ENCODE data around the gene APBB3.
"Not testable (repeated sequence)": the region's sequence is repeated elsewhere in the genome, so short reads cannot be mapped to it uniquely, and the experiment has no call there.

APBB3 gene

GRCh38 chr5:140564196-140565023 is at the start of gene APBB3, which contains the start of gene SLC35A4:
TSS of gene APBB3 (minus strand) at chr5:140564598. CDS start at chr5:140564245, 353 bp downstream.
TSS of gene SLC35A4 (plus strand) at chr5:140564828. CDS start at chr5:140567170, 2,342 bp downstream.
- peak; percentile 97 for DNase-seq

- no peak for DNase-seq
Observed at GRCh38 chr5:140611020-140611521, 46.7 kb upstream of the APBB3 start.

- no peak for DNase-seq
Observed at GRCh38 chr5:140609126-140609525, 44.7 kb upstream of the APBB3 start.

- no peak for DNase-seq
Observed at GRCh38 chr5:140608722-140609121, 44.3 kb upstream of the APBB3 start.

GRCh38 chr5:140607031-140607430 is 42.6 kb upstream of the APBB3 start:
- DNase-seq, result no peak

- DNase-seq, result no peak
Observed at GRCh38 chr5:140605879-140606278, 41.5 kb upstream of the APBB3 start.

GRCh38 chr5:140603734-140604133 is 39.3 kb upstream of the APBB3 start:
- DNase-seq, result no peak

- not testable (repeated sequence) for DNase-seq
Observed at GRCh38 chr5:140603446-140603698, 39.0 kb upstream of the APBB3 start.

GRCh38 chr5:140602147-140602546 is 37.7 kb upstream of the APBB3 start:
- DNase-seq, result no peak

- DNase-seq, result no peak
Observed at GRCh38 chr5:140600096-140600495, 35.7 kb upstream of the APBB3 start.

GRCh38 chr5:140598836-140599235 is 34.4 kb upstream of the APBB3 start:
- DNase-seq, result no peak

- DNase-seq, result no peak
Observed at GRCh38 chr5:140596321-140596741, 31.9 kb upstream of the APBB3 start.

- DNase-seq, result no peak
Observed at GRCh38 chr5:140595538-140596300, 31.3 kb upstream of the APBB3 start.

GRCh38 chr5:140594169-140594568 is 29.8 kb upstream of the APBB3 start:
- no peak for DNase-seq

- DNase-seq, result not testable (repeated sequence)
Observed at GRCh38 chr5:140593070-140593469, 28.7 kb upstream of the APBB3 start.

- no peak for DNase-seq
Observed at GRCh38 chr5:140591747-140592372, 27.5 kb upstream of the APBB3 start.

- no peak for DNase-seq
Observed at GRCh38 chr5:140590861-140591260, 26.5 kb upstream of the APBB3 start.

GRCh38 chr5:140588311-140589070 is 24.1 kb upstream of the APBB3 start:
- DNase-seq, result no peak

- DNase-seq, result no peak
Observed at GRCh38 chr5:140587495-140587894, 23.1 kb upstream of the APBB3 start.

- not testable (repeated sequence) for DNase-seq
Observed at GRCh38 chr5:140579188-140579747, 14.9 kb upstream of the APBB3 start.

GRCh38 chr5:140576776-140577201 is 12.4 kb upstream of the APBB3 start:
- DNase-seq, result no peak

GRCh38 chr5:140575309-140575708 is 10.9 kb upstream of the APBB3 start:
- DNase-seq, result no peak
